ENCODE data around the gene SLC37A2. TPM values are rescaled to one million over a fixed set of nuclear protein-coding genes. Genes with fewer than 3 reads are reported as not detected.

The SLC37A2 gene
- polyA plus RNA-seq, 1 donor from 2014 or later = 11.2 TPM

- H3K27ac Mint-ChIP-seq = peak overlapping the region; percentile 88 to 91 (median 91)
- H3K4me1 Mint-ChIP-seq = peaks cover 11 to 20% (median 17%) of the 10 kb centered on the region in 3 donors
- H3K4me3 Mint-ChIP-seq = peak overlapping the region; percentile 84 to 94 (median 92)
- H3K27me3 Mint-ChIP-seq = peaks cover 2% of the 10 kb centered on the region
- H3K36me3 Mint-ChIP-seq = no peaks in the 10 kb centered on the region
- H3K9me3 Mint-ChIP-seq = no peaks in the 10 kb centered on the region
Measured at GRCh38 chr11:125062218-125062930, 731 bp upstream of the SLC37A2 start.

DNA sequence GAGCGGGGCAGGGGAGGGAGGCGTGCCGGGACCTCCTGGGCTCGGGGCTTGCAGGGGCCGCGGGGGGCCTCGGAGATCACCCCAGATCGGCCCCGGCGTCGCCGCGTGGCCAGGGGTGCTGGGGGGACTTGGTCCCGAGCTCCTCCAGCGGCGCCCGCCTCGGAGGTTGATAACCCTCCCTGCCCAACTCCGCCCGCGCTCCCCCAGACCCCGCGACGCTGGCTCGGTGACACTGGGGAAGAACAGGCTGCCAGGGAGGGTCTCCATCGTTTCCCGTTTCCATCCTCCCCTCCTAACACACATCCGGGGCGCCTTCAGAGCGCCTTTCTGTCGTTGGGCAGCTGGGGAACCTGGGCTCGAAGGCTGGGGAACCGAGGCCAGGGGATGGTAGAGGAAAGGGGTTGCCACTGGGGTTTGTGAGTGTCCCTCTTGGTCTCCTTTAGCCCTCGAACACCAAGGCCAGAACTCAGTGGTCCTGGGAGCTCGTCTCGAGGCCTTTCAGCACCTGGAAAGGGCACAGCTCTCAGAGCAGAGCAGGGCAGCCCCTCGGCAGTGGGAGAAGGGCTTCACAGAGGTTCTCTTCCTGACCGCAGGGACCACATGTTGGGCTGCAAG, 431 bp downstream of the SLC37A2 start:
- Mint-ChIP-seq H3K9me3 (no peaks in the 10 kb centered on the region), H3K27ac (peak overlapping the region in 2 of 3 donors; percentile 57 to 85), H3K4me3 (peak overlapping the region; percentile 81 to 94 (median 88)), H3K27me3 (peaks cover 2% of the 10 kb centered on the region), H3K4me1 (peaks cover 11 to 21% (median 21%) of the 10 kb centered on the region in 3 donors), H3K36me3 (no peaks in the 10 kb centered on the region)

- Mint-ChIP-seq H3K36me3 (no peaks in the 10 kb centered on the region), H3K9me3 (no peaks in the 10 kb centered on the region), H3K4me1 (peaks cover 11 to 25% (median 24%) of the 10 kb centered on the region in 3 donors), H3K4me3 (peak overlapping the region; percentile 81 to 93 (median 88)), H3K27me3 (peaks cover 2% of the 10 kb centered on the region), H3K27ac (peak overlapping the region in 2 of 3 donors; percentile 57 to 85)
Measured at GRCh38 chr11:125064070-125064469, 965 bp downstream of the SLC37A2 start.

GRCh38 chr11:125068368-125068767, 5.3 kb downstream of the SLC37A2 start:
- Mint-ChIP-seq H3K27ac (peak overlapping the region in 2 of 3 donors; percentile 70 to 71), H3K27me3 (no peaks in the 10 kb centered on the region), H3K9me3 (no peaks in the 10 kb centered on the region), H3K36me3 (peaks cover 3% of the 10 kb centered on the region), H3K4me3 (peak overlapping the region in 2 of 4 donors; percentile 44 to 48), H3K4me1 (peaks cover 46 to 59% (median 57%) of the 10 kb centered on the region in 3 donors)

- peaks cover 47 to 64% (median 59%) of the 10 kb centered on the region in 3 donors for H3K4me1 Mint-ChIP-seq
- no peaks in the 10 kb centered on the region for H3K9me3 Mint-ChIP-seq
- peaks cover 3% of the 10 kb centered on the region for H3K36me3 Mint-ChIP-seq
- H3K4me3 Mint-ChIP-seq = peak overlapping the region in 1 of 4 donors; percentile 72
- peak overlapping the region in 2 of 3 donors; percentile 59 to 85 for H3K27ac Mint-ChIP-seq
- no peaks in the 10 kb centered on the region for H3K27me3 Mint-ChIP-seq
Measured at GRCh38 chr11:125069008-125069407, 5.9 kb downstream of the SLC37A2 start.

DNA sequence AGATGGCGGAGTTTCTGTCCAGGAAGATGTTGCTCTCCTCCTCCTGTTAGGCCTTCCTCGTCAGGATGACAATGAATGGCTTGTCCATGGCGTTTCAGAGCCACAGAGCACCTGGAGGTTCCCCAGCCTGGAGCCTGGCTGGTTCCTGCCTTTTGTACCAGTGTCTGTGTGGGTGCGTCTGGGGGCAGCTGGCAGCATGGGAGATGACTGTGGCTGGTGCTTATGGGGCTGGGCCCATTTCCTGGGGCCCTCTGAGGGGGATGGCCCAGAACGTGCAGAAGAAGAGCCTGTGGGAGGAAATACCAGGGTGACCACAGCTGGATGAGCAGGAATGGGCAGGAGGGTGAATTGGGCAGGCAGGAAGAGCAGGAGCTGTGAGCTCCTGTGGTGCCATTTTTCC, 6.7 kb downstream of the SLC37A2 start:
- Mint-ChIP-seq H3K36me3 (peaks cover 3% of the 10 kb centered on the region), H3K9me3 (no peaks in the 10 kb centered on the region), H3K27ac (peak overlapping the region; percentile 39 to 97 (median 85)), H3K4me1 (peaks cover 42 to 60% (median 53%) of the 10 kb centered on the region in 3 donors), H3K27me3 (no peaks in the 10 kb centered on the region), H3K4me3 (peak overlapping the region in 3 of 4 donors; percentile 1 to 86 (median 72))

GRCh38 chr11:125070699-125071254, 7.7 kb downstream of the SLC37A2 start:
- peak overlapping the region; percentile 58 to 94 (median 88) for H3K4me3 Mint-ChIP-seq
- peaks cover 40 to 55% (median 46%) of the 10 kb centered on the region in 3 donors for H3K4me1 Mint-ChIP-seq
- H3K36me3 Mint-ChIP-seq = peaks cover 3% of the 10 kb centered on the region
- H3K27ac Mint-ChIP-seq = peak overlapping the region; percentile 85 to 97 (median 89)
- no peaks in the 10 kb centered on the region for H3K9me3 Mint-ChIP-seq
- no peaks in the 10 kb centered on the region for H3K27me3 Mint-ChIP-seq

- H3K36me3 Mint-ChIP-seq = peaks cover 3% of the 10 kb centered on the region
- no peaks in the 10 kb centered on the region for H3K9me3 Mint-ChIP-seq
- H3K27ac Mint-ChIP-seq = peak overlapping the region; percentile 85 to 97 (median 97)
- H3K4me3 Mint-ChIP-seq = peak overlapping the region in 3 of 4 donors; percentile 86 to 94 (median 90)
- peaks cover 40 to 55% (median 46%) of the 10 kb centered on the region in 3 donors for H3K4me1 Mint-ChIP-seq
- no peaks in the 10 kb centered on the region for H3K27me3 Mint-ChIP-seq
Measured at GRCh38 chr11:125071435-125071834, 8.3 kb downstream of the SLC37A2 start.

- H3K4me1 Mint-ChIP-seq = peaks cover 40 to 55% (median 46%) of the 10 kb centered on the region in 3 donors
- H3K4me3 Mint-ChIP-seq = peak overlapping the region in 3 of 4 donors; percentile 49 to 94 (median 77)
- peak overlapping the region; percentile 85 to 97 (median 96) for H3K27ac Mint-ChIP-seq
- H3K27me3 Mint-ChIP-seq = no peaks in the 10 kb centered on the region
- no peaks in the 10 kb centered on the region for H3K9me3 Mint-ChIP-seq
- peaks cover 3% of the 10 kb centered on the region for H3K36me3 Mint-ChIP-seq
Measured at GRCh38 chr11:125071846-125072217, 8.7 kb downstream of the SLC37A2 start.

- Mint-ChIP-seq H3K27me3 (no peaks in the 10 kb centered on the region), H3K9me3 (no peaks in the 10 kb centered on the region), H3K4me1 (peaks cover 40 to 55% (median 46%) of the 10 kb centered on the region in 3 donors), H3K27ac (peak overlapping the region; percentile 85 to 97 (median 96)), H3K4me3 (peak overlapping the region; percentile 49 to 94 (median 67)), H3K36me3 (peaks cover 3% of the 10 kb centered on the region)
Measured at GRCh38 chr11:125072218-125072960, 9.3 kb downstream of the SLC37A2 start.

GRCh38 chr11:125072961-125073590, 10.0 kb downstream of the SLC37A2 start:
- H3K4me1 Mint-ChIP-seq = peaks cover 40 to 53% (median 46%) of the 10 kb centered on the region in 3 donors
- peak overlapping the region in 3 of 4 donors; percentile 49 to 94 (median 77) for H3K4me3 Mint-ChIP-seq
- H3K27ac Mint-ChIP-seq = peak overlapping the region; percentile 85 to 97 (median 96)
- no peaks in the 10 kb centered on the region for H3K27me3 Mint-ChIP-seq
- H3K36me3 Mint-ChIP-seq = peaks cover 3% of the 10 kb centered on the region
- no peaks in the 10 kb centered on the region for H3K9me3 Mint-ChIP-seq

DNA sequence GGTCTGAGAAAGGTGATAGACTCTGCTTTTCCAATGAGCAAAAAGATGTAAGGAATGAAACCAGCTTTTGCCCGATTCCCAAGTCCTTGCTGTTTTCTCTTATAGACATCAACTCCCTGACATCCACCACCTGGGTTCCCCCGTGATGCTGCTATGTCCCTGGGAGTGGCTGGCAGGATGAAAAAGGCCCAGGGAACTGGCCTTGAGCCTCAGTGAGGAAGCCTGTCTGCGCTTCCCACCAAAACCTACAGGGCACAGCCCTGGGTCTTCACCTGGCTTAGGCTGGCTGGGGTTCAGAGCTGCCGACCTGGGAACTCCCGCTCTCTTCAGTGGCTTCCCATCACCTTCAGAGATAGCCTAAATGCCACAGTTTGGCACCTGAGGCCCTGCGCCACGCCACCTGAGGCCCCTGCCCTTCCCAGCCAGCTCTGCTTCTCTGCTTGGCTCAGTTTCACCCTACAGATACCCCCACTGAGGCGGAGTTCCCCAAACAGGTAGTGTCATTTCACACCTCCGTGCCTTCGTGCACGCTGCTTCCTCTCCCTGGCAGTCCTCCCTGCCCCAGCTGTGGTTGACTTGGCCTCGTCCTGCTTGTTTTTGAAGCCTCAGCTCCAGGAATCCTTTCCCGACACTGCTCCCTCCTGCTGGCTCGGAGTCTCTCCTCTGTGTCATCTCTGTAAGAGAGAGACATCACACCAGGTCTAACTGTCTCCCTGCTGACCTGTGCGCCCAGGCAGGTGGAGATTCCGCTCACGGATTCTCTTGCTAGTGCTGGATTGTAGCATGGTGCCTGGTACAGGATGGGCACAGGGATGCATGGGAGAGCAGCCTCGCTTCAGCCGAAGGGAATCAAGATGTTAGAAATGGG, 10.7 kb downstream of the SLC37A2 start:
- peaks cover 3% of the 10 kb centered on the region for H3K36me3 Mint-ChIP-seq
- no peaks in the 10 kb centered on the region for H3K9me3 Mint-ChIP-seq
- peak overlapping the region in 2 of 3 donors; percentile 74 to 85 for H3K27ac Mint-ChIP-seq
- H3K4me1 Mint-ChIP-seq = peaks cover 39 to 51% (median 43%) of the 10 kb centered on the region in 3 donors
- H3K4me3 Mint-ChIP-seq = peak overlapping the region; percentile 8 to 73 (median 56)
- no peaks in the 10 kb centered on the region for H3K27me3 Mint-ChIP-seq

GRCh38 chr11:125074511-125075241, 11.6 kb downstream of the SLC37A2 start:
- H3K27me3 Mint-ChIP-seq = no peaks in the 10 kb centered on the region
- H3K4me3 Mint-ChIP-seq = no peak overlapping the region
- peaks cover 32 to 43% (median 37%) of the 10 kb centered on the region in 3 donors for H3K4me1 Mint-ChIP-seq
- H3K27ac Mint-ChIP-seq = no peak overlapping the region
- H3K9me3 Mint-ChIP-seq = no peaks in the 10 kb centered on the region
- peaks cover 3% of the 10 kb centered on the region for H3K36me3 Mint-ChIP-seq

All from IgD-negative memory B cell (primary cell).